Measurements from ENCODE around the gene RNASET2. TPM values are rescaled to one million over a fixed set of nuclear protein-coding genes. Genes with fewer than 3 reads are reported as not detected.

RNASET2 gene
- total and polyA plus RNA-seq, 4 donors: 55.2 to 92.1 (median 77.8) TPM

DNA sequence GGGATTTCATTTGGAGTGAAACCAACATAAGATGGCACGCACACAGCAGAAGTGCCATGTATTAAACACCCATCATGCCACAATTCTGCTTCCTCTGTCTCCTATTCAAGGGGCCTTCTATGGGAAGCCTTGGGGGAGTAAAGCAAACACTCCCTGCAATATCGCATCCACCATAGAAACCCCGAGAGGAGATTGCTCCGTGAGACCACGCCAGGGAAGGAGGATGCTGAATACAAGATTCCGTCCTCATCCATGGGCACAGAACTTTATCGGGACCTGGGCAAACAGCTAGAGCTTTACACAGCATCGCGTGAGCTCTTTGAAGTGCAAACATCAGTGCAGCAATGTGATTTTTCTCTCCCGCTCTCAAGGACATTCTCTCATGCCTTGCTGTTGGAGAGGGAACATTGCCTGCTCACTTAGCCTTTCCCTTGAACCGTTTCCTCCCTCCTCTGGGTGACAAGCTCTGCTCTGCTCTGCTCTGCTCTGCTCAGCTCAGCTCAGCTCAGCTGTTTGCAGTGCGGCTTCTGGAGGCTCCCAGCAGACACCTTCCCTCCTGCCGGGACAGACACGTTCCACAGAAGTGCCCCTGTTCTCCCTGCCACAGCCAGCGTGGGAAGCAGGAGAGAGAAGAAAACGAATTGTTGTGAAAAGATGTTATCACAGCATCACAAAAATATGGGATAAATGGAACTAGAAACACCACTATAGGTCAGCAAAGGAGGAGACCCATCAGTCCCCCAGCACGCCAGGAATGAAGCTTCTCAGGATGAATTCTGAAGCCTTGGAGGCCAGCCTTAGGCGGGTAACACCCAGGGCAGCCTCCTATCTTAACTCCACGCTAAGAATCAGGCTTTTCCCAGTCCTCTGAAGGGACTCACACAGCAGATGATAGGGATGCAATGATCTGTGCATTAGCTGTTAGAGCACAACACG, 48.2 kb downstream of the RNASET2 start:
- DNase-seq: peak in 2 of 3 donors; percentile 26 to 37
- H3K9ac ChIP-seq (ENCODE audit: insufficient read depth in 1 of 2, low read length in 2 of 2): no peak overlapping the region
- peaks cover 0 to 5% (median 0%) of the 10 kb centered on the region in 5 donors for H3K4me1 ChIP-seq (ENCODE audit: control insufficient read depth in 5 of 5, insufficient read depth in 5 of 5, low read length in 5 of 5)
- no peak overlapping the region for H3K27ac ChIP-seq (ENCODE audit: low read depth in 1 of 2, low read length in 1 of 2)
- 74 to 76% methylated on average over 20 of the region's 20 CpGs for WGBS, 2 donors
- no peak for ATAC-seq (ENCODE audit: insufficient read depth, low FRiP score)
- TF ChIP-seq, protein P1, sequence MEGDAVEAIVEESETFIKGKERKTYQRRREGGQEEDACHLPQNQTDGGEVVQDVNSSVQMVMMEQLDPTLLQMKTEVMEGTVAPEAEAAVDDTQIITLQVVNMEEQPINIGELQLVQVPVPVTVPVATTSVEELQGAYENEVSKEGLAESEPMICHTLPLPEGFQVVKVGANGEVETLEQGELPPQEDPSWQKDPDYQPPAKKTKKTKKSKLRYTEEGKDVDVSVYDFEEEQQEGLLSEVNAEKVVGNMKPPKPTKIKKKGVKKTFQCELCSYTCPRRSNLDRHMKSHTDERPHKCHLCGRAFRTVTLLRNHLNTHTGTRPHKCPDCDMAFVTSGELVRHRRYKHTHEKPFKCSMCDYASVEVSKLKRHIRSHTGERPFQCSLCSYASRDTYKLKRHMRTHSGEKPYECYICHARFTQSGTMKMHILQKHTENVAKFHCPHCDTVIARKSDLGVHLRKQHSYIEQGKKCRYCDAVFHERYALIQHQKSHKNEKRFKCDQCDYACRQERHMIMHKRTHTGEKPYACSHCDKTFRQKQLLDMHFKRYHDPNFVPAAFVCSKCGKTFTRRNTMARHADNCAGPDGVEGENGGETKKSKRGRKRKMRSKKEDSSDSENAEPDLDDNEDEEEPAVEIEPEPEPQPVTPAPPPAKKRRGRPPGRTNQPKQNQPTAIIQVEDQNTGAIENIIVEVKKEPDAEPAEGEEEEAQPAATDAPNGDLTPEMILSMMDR (IDR thresholded peaks at IDR 0.05; ENCODE audit: control extremely low read depth, extremely low read depth): no peak
- no peaks in the 10 kb centered on the region for H3K27me3 ChIP-seq (ENCODE audit: control insufficient read depth in 3 of 3, insufficient read depth in 3 of 3, low read length in 2 of 3)
- H3K36me3 ChIP-seq (ENCODE audit: control insufficient read depth in 4 of 4, insufficient read depth in 4 of 4, low read length in 4 of 4): no peaks in the 10 kb centered on the region
- H3K4me3 ChIP-seq: no peak overlapping the region
- H3K9me3 ChIP-seq (ENCODE audit: control insufficient read depth in 4 of 4, insufficient read depth in 3 of 4, low read length in 3 of 4): peaks cover 0 to 2% (median 0%) of the 10 kb centered on the region in 4 donors

DNA sequence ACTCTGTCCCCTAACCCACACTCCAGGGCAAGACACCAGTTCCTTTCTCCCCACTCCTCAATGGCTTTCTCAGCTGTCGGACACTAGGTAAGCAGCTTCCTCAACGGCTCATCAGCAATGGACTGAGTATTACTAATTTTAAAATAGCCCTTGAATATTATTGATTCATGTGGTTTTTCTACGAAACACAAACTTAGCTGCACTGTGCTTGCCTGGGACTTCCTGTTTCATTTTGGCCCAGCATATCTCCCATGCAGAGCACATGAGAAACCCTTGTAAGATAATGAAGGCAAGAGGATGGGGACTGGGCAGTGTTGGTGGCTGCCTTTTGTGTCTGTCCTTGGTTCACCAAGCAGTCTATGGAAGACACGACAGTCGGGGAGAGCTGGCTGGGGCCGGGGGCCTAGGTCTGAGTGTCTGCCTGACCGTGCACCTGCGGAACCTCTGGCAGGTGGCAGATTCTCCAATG, 48.9 kb downstream of the RNASET2 start:
- H3K4me1 ChIP-seq (ENCODE audit: control insufficient read depth in 5 of 5, insufficient read depth in 5 of 5, low read length in 5 of 5): peaks cover 0 to 5% (median 0%) of the 10 kb centered on the region in 5 donors
- WGBS, 2 donors: 74 to 83% methylated on average over 8 of the region's 8 CpGs
- H3K27me3 ChIP-seq (ENCODE audit: control insufficient read depth in 3 of 3, insufficient read depth in 3 of 3, low read length in 2 of 3): no peaks in the 10 kb centered on the region
- no peaks in the 10 kb centered on the region for H3K36me3 ChIP-seq (ENCODE audit: control insufficient read depth in 4 of 4, insufficient read depth in 4 of 4, low read length in 4 of 4)
- TF ChIP-seq, protein P1 (IDR thresholded peaks at IDR 0.05; ENCODE audit: control extremely low read depth, extremely low read depth): no peak
- no peaks in the 10 kb centered on the region for H3K9me3 ChIP-seq (ENCODE audit: control insufficient read depth in 4 of 4, insufficient read depth in 3 of 4, low read length in 3 of 4)
- no peak overlapping the region for H3K4me3 ChIP-seq
- DNase-seq (no peak), ATAC-seq (ENCODE audit: insufficient read depth, low FRiP score) (no peak)
- H3K9ac ChIP-seq (ENCODE audit: insufficient read depth in 1 of 2, low read length in 2 of 2): no peak overlapping the region
- H3K27ac ChIP-seq (ENCODE audit: low read depth in 1 of 2, low read length in 1 of 2): no peak overlapping the region

DNA sequence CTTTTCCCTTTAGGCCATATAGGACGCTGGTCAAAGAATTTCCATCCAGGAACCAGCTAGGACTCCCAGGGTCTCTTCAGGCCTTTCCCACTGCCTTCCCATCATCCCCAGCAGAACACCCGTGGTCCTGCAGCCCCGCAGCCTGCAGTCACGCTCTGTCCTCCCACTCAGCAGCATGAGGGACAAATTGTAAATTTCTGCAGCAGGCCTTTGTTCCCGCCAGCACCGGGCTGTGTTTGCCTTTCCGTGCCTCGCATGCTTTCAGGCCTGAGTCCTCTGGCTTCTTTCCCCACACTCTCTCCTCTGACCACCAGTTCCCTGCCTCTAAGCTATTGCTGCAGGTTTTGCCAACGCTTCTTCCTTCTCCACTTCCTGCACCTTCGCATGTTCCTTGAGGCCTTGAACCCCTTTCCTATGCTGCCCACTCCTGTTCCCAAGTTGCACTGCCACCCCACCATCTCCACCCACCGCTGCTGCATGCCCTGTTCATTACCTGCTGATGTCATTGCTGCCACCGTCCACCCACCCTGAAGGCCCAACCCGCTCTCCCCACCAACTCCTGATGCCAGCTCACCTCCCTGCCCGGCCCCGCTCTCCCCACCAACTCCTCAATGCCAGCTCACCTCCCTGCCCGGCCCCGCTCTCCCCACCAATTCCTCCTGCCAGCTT, 49.8 kb downstream of the RNASET2 start:
- Histone ChIP-seq H3K9ac (ENCODE audit: insufficient read depth in 1 of 2, low read length in 2 of 2) (no peak overlapping the region), H3K36me3 (ENCODE audit: control insufficient read depth in 4 of 4, insufficient read depth in 4 of 4, low read length in 4 of 4) (no peaks in the 10 kb centered on the region), H3K27ac (ENCODE audit: low read depth in 1 of 2, low read length in 1 of 2) (no peak overlapping the region), H3K4me1 (ENCODE audit: control insufficient read depth in 5 of 5, insufficient read depth in 5 of 5, low read length in 5 of 5) (peaks cover 0 to 5% (median 0%) of the 10 kb centered on the region in 5 donors), H3K27me3 (ENCODE audit: control insufficient read depth in 3 of 3, insufficient read depth in 3 of 3, low read length in 2 of 3) (peaks cover 0 to 3% (median 0%) of the 10 kb centered on the region in 3 donors), H3K4me3 (no peak overlapping the region), H3K9me3 (ENCODE audit: control insufficient read depth in 4 of 4, insufficient read depth in 3 of 4, low read length in 3 of 4) (peaks cover 0 to under 1% (median 0%) of the 10 kb centered on the region in 4 donors)
- TF ChIP-seq, protein P1 (IDR thresholded peaks at IDR 0.05; ENCODE audit: control extremely low read depth, extremely low read depth): no peak
- WGBS, 2 donors: 85 to 89% methylated on average over 17 of the region's 17 CpGs
- ATAC-seq (ENCODE audit: insufficient read depth, low FRiP score): no peak
- DNase-seq: no peak
